Fibroblast of skin of abdomen (primary cell): ENCODE results near the gene PTPRD.
"Not testable (repeated sequence)": the region's sequence is repeated elsewhere in the genome, so short reads cannot be mapped to it uniquely, and the experiment has no call there.

Experiments
- DNase-seq: peaks from one replicate; pipeline ENCODE4 v3.0.0-alpha.2; 2013

PTPRD gene

DNA sequence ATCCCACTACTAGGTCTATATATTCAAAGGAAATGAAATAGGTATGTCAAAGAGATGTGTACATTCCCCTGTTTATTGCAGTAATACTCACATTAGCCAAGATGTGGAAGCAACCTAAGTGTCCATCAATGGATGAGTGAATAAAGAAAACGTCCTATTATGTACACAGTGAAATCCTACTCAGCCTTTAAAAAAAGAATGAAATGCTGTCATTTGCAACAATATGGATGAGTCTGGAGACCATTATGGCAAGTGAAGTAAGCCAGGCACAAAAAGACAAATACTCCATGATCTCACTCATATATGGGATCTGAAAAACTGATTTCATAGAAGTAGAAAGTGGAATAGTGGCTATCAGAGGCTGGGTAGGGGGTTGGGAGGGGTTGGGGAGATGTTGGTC, 1904.1 kb downstream of the PTPRD start:
- no peak for DNase-seq

DNA sequence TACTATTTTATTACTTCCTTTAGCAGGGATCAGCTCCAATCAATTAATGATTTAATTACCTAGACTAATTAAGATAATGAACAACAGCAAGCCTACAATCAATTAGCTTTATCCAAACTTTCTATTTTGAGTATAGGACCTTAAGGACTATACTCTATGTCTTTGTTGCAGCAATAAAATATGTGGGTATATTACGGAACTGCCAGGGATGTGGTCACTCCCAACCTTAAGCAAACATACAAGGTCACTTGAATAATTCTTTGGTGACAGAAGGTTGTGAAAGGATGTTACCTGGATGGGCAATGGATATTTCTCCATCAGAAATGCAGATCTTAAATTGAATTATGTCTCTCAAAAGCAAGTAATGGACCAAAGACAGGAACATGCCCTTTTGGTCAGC, 1905.8 kb downstream of the PTPRD start:
- DNase-seq: no peak

DNA sequence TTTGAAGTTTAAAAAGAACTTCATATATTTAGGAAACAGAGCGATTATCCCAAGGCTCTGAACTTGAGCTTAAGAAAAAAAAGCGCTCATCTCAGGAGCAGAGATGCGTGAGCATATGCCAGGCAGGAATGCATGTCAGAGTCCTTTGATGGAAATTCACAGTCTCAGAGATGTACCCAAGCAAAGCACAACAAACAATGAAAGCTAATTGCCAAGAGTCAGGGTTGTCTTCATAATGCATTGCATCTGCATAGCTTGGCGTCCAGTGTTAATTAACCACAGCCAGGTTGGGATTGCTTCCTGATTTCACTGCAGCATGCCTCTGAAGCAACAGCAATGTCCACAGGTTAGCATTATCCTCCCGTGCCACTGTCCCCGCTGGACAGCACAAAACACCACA, 1906.3 kb downstream of the PTPRD start:
- DNase-seq: no peak

DNA sequence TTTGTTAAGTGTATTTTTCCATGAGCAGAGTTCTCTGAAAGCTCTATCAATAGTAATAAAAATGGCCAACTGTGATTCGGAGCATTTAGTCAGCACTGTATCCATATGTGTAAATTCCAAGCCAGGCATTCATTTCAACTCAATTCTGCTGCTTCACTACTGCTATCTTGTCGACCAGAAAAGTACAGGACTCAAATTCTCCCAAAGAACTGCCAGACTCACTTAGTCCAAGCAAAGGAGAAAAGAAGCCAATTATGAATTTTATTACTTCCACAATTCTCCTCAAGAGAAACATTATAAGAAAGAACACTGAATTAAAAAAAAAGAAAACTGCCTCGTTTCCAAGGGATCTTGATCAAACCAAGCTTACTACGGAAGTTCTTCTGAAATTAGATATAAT, 1906.9 kb downstream of the PTPRD start:
- no peak for DNase-seq

GRCh38 chr9:8703904-8704303, 1908.9 kb downstream of the PTPRD start:
- DNase-seq: no peak

- DNase-seq: no peak
These were observed 1910.9 kb downstream of the PTPRD start for GRCh38 chr9:8701904-8702303.

- not testable (repeated sequence) for DNase-seq
These were observed 1915.2 kb downstream of the PTPRD start for GRCh38 chr9:8697565-8697964.

GRCh38 chr9:8696516-8696915, 1916.3 kb downstream of the PTPRD start:
- no peak for DNase-seq

- DNase-seq: no peak
These were observed 1917.7 kb downstream of the PTPRD start for GRCh38 chr9:8694983-8695588.

GRCh38 chr9:8693464-8693863, 1919.3 kb downstream of the PTPRD start:
- DNase-seq: no peak

DNA sequence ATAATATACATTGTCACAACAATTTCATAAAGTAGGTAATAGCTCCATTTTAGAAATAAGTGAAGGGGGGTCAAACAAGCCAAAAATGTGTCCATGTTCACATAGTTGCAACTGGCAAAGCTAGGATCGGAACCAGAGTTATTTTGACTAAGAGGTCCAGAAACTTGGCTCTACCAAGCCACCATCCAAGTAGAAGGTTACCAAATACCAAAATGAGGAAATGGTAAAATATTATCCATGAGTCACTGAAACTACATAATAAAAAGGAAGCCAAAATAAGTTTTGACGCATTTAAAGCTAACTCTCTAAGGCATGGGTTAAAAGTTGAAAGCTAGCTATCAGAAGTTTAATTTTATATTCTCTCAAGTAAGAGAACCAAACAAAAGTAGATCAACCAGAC, 1926.3 kb downstream of the PTPRD start:
- DNase-seq: no peak

- no peak for DNase-seq
These were observed 1927.0 kb downstream of the PTPRD start for GRCh38 chr9:8685825-8686224.

DNA sequence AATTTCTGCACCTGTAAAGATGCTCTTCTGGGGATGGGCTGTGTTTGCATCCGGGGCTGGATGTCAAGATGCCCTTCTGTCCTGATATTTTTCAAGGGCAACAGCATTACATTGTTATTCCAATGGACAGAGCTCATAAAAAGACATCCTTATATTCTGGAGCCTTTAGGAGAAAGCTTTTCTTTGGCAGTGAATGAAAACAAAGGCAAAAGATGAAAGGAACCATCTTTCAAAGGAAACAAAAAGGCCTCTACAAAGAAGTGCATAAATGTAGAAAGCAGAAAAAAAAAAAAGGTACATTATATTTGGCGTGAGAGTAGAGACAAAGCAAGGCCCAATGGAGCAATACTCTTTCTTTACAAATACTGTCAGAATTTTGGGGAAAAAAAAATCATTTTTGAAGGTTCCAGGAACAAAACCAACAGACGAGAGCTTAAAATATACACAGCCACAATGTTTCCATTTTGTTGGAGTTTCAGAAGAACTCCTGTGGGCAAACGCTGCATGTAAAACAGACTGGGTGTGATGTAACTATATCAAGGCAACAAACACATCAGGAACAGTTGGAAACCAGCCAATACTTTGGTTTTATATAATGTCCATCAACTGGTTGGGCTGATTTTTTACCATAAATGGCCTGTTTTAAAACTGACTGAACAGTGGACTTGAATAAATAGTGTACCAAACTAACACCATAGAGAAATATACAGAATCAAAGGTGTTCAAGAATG, 1927.7 kb downstream of the PTPRD start:
- peak; percentile 20 for DNase-seq

GRCh38 chr9:8683496-8683895, 1929.3 kb downstream of the PTPRD start:
- no peak for DNase-seq

- DNase-seq: no peak
These were observed 1932.1 kb downstream of the PTPRD start for GRCh38 chr9:8680658-8681057.

DNA sequence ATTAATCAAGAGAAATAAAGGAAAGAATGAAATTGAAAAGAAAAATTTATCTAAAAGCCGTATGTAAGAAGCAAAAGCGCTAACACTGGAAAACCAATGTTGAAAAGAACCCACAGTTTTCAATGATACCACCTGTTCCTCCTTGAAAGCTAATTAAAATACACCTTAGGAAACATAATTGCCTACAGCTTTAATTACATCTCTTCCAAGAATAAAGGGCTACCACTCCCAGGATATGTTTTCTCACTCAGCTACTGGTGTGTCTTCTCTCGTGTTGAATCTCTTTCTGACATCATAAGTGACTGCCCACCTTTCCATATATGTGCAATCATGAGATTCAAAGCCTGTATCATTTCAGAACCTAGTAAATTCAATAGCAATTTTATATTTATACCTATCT, 1932.6 kb downstream of the PTPRD start:
- no peak for DNase-seq

DNA sequence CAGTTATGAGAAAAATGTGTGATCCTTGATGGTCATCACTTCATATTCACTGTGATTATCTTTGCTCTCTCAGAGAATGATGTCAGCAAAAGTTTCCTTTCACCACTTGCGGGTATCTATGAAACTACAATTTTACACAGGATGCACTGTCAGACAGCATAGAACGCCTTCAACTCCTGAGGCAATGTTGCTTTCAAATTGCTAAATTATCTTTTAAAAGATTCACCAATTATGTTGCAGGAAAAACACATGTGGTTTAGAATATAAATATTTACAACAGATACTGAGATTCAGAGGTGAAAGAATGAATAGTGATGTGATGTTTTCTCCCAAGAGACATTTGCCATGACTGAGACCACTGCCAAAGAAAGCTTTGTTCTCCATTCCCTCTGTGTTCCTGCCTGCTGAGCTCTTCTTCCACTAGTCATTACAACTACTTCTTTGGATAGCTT, 1933.4 kb downstream of the PTPRD start:
- peak; percentile 49 for DNase-seq

DNA sequence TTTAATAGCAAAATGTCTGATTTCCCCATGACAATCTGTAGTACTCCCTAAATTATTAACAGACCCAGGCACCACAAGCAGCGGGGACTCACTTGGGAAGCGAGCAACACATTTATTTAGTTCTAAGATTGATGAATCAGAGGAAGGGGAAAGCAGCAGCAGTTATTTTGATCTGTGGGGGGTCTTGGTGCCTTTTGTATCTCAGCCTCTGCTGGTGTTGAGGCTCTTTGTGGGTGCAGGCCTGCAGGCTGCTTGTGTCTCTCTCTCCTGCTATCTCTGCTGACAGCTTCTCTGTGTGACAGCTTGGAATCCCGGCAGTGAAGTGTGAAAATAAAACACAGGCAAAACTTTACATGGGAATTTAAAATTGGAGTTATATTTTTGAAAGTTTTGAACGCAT, 1935.1 kb downstream of the PTPRD start:
- peak; percentile 21 for DNase-seq

GRCh38 chr9:8674536-8674935, 1938.3 kb downstream of the PTPRD start:
- DNase-seq: no peak

DNA sequence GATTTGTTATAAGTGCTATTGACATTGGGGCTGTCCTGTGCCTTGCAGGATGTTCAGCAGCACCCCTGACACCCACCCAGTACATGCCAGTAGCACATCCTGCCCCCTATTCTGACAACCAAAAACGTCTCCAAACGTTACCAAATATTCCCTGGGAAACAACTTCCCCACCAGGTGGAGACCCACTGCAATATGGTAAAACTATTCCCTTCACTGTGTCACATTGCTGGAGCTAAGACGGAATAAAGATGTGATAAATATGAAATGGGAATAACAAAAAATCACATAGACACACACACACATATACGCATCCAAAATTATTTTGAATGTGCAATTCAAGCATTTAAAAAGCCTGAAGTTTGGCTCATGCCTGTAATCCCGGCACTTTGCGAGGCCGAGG, 1939.0 kb downstream of the PTPRD start:
- no peak for DNase-seq

DNA sequence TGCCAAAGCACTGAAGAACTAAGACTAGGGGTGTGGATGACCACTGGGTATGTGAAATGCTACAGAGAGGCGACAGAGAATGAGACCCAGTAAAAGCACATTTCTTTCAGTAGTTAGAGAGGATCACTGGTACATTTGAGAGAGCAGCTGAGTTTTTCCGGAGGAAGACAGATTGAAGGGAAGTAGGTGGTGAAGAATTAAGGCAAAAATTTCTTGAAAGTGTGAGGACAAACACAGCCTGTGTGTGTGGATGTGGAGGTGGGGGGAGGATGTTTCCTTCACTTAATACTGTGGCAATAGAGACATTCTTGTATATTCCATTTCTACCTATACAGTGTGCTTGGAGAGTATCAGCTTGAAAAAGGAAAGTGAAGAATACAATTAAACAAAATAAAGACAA, 1942.1 kb downstream of the PTPRD start:
- no peak for DNase-seq

DNA sequence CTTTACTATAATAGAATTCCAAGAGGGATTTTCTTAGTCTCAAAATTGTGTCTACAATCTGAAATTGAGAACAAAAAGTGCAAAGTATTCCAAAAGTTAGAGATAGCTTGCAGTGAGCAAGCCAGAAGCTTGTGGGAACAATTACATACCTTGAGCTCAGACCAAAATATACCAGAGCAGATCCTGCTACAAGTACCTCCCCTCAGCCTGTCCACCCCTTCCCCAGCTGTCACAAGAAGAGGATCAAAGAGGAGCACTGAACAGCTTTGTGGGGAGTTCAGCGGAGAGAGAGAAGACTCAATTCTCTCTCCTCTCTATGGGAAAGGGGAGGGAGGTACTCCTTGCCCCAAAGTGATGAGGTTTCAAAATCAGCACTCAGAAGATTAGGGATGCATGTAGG, 1944.1 kb downstream of the PTPRD start:
- DNase-seq: no peak

DNA sequence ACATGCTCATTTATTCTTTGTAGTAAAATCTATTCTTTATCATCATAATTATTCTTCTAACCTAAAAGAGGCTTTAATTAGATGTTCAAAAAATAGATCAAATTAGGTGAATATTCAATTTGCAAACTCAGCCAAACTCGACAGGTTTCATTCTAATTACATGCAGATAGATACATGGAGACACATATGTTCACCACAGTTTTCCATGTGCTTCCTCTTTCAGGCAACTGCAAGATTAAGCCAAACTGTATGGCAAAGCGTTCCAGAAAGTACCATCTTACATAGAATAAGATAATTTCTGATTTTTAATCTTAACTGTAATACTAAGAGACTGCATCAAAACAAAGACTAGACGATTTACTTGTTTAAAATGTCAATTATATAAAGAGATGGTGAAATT, 1944.6 kb downstream of the PTPRD start:
- no peak for DNase-seq

DNA sequence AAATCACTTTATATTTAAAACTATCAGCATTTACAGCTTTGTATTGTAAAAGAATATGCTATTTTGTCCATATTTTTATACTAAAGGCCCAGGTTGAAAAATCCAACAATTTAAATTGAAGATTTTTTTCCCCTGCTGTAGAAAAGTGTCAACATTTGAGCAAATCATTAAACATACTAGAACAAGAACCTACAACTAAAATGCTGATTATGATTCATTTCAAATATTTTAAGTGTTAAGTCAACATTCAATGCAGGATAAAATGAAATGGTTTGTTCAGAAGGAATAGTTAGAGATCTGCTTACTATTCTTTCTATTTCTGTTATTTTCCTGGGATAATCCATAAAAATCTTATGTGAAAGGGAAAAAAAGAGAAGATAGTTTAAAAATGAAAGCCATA, 1946.7 kb downstream of the PTPRD start:
- DNase-seq: no peak

- peak; percentile 82 for DNase-seq
These were observed 1952.4 kb downstream of the PTPRD start for GRCh38 chr9:8660383-8660782.
